ENCODE measurements around the gene BRINP3.

The BRINP3 gene

GRCh38 chr1:190140644-190141043, 337.0 kb downstream of the BRINP3 start:
- TF ChIP-seq CTCF (IDR thresholded peaks at IDR 0.05): no peak

GRCh38 chr1:190138702-190139101, 339.0 kb downstream of the BRINP3 start:
- TF ChIP-seq CTCF (IDR thresholded peaks at IDR 0.05): no peak

- no peak for TF ChIP-seq CTCF (IDR thresholded peaks at IDR 0.05)
These were observed 339.4 kb downstream of the BRINP3 start for GRCh38 chr1:190138266-190138665.

- no peak for TF ChIP-seq CTCF (IDR thresholded peaks at IDR 0.05)
These were observed 348.3 kb downstream of the BRINP3 start for GRCh38 chr1:190129366-190129765.

- TF ChIP-seq CTCF (IDR thresholded peaks at IDR 0.05): no peak
These were observed 350.9 kb downstream of the BRINP3 start for GRCh38 chr1:190126728-190127127.

GRCh38 chr1:190124068-190124467, 353.6 kb downstream of the BRINP3 start:
- no peak; the same call in 1 of the 2 replicates for TF ChIP-seq CTCF (IDR thresholded peaks at IDR 0.05)

GRCh38 chr1:190119683-190120082, 358.0 kb downstream of the BRINP3 start:
- no peak for TF ChIP-seq CTCF (IDR thresholded peaks at IDR 0.05)

GRCh38 chr1:190116921-190117320, 360.7 kb downstream of the BRINP3 start:
- TF ChIP-seq CTCF (IDR thresholded peaks at IDR 0.05): no peak

Data from LNCAP (cell line).